ENCODE data around the gene GUCY1A2.
"Not testable (repeated sequence)": the region's sequence is repeated elsewhere in the genome, so short reads cannot be mapped to it uniquely, and the experiment has no call there.

- TF ChIP-seq CTCF (IDR thresholded peaks at IDR 0.05; ENCODE audit: extremely low read depth in 1 of 2, insufficient read depth in 1 of 2, low read depth in 1 of 2, low read length in 2 of 2); FOS (IDR thresholded peaks at IDR 0.05; ENCODE audit: borderline replicate concordance, insufficient read depth, low read length); POLR2AphosphoS5 (IDR thresholded peaks at IDR 0.05; ENCODE audit: insufficient read depth, low read depth, low read length): not testable (repeated sequence)
Measured at GRCh38 chr11:106826558-106826957, 191.7 kb downstream of the GUCY1A2 start.
